Astrocyte of the spinal cord (primary cell): ENCODE measurements around the gene FLRT2.

ENCODE experiments used
- DNase-seq: peaks from one replicate; pipeline ENCODE4 v3.0.0; 2011; ENCODE audit warnings: low read depth, low spot score
- H3K4me3 ChIP-seq: 2 replicates; pipeline ENCODE4 v1.5.1; 2011; ENCODE audit warnings: low read depth, mild to moderate bottlenecking, low read length, moderate library complexity
- CTCF ChIP-seq: IDR thresholded peaks from 2 replicates; pipeline ENCODE4 v1.5.1; 2012; ENCODE audit warnings: low read depth, mild to moderate bottlenecking, low read length, inconsistent platforms
- in situ Hi-C: cut with HindIII; loops from 2 replicates; pipeline ENCODE4 v1.10.0; 2017; ENCODE audit warnings: low sequenced_read_pairs

Gene FLRT2

DNA sequence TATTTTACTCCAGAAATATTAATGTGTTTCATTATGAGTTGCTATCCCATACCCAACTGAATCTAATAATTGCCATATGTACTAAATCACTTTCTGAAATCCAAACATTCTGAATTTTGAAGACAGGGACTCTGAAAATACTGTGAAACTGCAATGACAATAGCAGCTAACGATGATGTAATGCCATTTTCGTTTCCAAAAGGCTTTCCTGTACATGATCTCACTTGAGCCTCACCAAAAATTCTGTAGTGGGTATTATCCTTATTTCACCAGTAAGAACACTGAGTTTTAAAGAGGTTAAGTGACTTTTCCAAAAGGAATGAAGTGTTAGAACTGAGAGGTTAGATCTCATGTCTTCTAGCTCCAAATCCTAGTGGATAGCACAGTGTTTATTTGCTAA is 133.3 kb downstream of the FLRT2 start:
- H3K4me3 ChIP-seq, result no peak overlapping the region
- in situ Hi-C loops, result no loop called here
- DNase-seq, result no peak
- TF ChIP-seq CTCF, result no peak

DNA sequence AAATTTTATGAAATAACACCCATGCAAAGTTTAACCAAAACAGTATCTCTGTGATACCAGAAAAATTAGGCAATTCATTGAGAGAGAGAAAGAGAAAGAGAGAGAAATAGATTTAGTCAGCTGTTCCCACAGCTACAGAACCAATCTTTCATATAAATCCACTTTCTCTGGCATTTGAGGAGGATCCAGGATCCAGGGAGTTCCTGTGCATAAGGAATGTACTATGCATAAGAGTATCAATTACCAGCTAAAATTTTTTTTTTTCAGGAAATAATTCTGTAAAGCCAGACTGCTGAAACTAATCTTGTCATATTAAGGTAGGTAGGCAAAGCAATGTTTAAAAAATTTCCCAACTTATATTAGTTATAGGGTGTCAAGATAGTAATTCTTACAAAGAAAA is 133.7 kb downstream of the FLRT2 start:
- H3K4me3 ChIP-seq, result no peak overlapping the region
- DNase-seq, result no peak
- in situ Hi-C loops, result no loop called here
- TF ChIP-seq CTCF, result no peak

DNA sequence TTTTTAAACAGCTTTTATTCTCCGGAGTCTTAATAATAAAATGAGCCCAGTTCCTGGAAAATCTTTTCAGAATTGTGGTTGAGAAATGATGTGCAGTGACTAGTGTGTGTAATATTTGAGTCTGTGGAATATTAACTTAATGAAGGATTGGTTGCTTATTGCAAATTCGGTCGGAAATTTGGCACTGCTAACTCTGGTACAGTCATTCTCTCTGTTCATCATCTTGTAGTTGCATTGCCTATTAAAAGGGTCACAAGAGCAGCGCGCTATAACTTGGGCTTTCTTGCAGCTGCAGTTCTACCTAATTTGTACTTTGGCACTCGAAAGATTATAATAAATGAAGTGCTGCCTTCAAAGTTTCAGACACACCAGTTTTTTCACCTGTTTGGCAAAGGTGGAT is 146.0 kb downstream of the FLRT2 start:
- in situ Hi-C loops, result no loop called here
- no peak for DNase-seq
- no peak overlapping the region for H3K4me3 ChIP-seq
- no peak for TF ChIP-seq CTCF

- no peak overlapping the region for H3K4me3 ChIP-seq
- TF ChIP-seq CTCF, result no peak
- no peak for DNase-seq
- in situ Hi-C loops, result no loop called here
Measured at GRCh38 chr14:85686908-85687307, 157.0 kb downstream of the FLRT2 start.

- no peak overlapping the region for H3K4me3 ChIP-seq
- in situ Hi-C loops, result no loop called here
- no peak for DNase-seq
- no peak for TF ChIP-seq CTCF
Measured at GRCh38 chr14:85687456-85687855, 157.5 kb downstream of the FLRT2 start.

DNA sequence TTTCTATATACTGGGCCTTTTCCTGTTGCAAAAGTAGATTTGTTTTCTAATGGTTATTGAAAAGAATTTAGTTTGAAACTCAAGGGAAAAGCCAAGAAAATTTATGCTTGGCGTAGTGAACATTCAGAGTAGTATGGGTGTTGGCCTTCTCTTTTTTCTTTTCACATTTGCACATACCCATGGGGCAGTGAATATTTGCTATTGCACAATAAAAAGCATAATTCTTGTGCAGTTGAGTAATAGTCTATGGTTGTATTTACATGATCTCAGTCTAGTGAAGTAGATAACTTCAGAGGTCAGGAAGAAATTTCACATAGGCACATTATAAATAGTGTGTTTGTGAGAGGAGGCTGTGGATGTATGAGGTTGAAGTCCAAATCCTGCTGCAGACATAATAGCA is 158.1 kb downstream of the FLRT2 start:
- in situ Hi-C loops, result no loop called here
- no peak for TF ChIP-seq CTCF
- H3K4me3 ChIP-seq, result no peak overlapping the region
- no peak for DNase-seq

- in situ Hi-C loops, result no loop called here
- no peak for DNase-seq
- no peak overlapping the region for H3K4me3 ChIP-seq
- no peak for TF ChIP-seq CTCF
Measured at GRCh38 chr14:85695300-85695699, 165.4 kb downstream of the FLRT2 start.
